Tibial nerve (tissue), 4 donors: ENCODE data around the gene PSMD14.

Experiments
- EP300 ChIP-seq, 2 donors: sonication (generic); formaldehyde crosslinking; IDR thresholded peaks; one replicate each; pipeline ENCODE4 v1.6.1; 2017; ENCODE audit warnings: antibody characterized with exemption in 2 of 2, mild to moderate bottlenecking in 1 of 2
- TF ChIP-seq, protein P1 (sequence below), 5 experiments: fragments of 200-600 bp in 3 of 5; fragments of 450-650 bp in 2 of 5; sonication (generic) in 3 of 5; IDR thresholded peaks; one replicate each; pipeline ENCODE4 v1.5.1; 2016 to 2019; ENCODE audit warnings: antibody characterized with exemption in 5 of 5, mild to moderate bottlenecking in 3 of 5, moderate library complexity in 2 of 5

DNA sequence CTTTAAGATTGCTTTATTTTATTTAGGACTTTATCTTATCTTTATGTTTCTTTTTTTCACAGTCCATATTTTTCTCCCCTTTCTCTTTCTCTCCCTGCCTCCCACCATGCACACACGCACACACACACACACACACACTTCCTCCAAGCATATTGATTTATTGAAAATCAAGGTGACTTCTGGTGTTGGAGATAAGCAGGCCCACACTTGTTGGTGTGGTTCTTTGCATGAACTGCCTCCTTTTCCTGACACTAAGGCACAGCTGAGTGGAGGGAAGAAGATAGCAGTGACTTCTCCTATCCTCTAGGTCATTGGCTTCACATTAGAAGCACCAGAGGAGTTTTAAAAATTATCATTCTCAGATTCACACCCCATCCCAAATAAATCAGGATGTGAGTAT, 125.9 kb downstream of the PSMD14 start:
- TF ChIP-seq, protein P1, sequence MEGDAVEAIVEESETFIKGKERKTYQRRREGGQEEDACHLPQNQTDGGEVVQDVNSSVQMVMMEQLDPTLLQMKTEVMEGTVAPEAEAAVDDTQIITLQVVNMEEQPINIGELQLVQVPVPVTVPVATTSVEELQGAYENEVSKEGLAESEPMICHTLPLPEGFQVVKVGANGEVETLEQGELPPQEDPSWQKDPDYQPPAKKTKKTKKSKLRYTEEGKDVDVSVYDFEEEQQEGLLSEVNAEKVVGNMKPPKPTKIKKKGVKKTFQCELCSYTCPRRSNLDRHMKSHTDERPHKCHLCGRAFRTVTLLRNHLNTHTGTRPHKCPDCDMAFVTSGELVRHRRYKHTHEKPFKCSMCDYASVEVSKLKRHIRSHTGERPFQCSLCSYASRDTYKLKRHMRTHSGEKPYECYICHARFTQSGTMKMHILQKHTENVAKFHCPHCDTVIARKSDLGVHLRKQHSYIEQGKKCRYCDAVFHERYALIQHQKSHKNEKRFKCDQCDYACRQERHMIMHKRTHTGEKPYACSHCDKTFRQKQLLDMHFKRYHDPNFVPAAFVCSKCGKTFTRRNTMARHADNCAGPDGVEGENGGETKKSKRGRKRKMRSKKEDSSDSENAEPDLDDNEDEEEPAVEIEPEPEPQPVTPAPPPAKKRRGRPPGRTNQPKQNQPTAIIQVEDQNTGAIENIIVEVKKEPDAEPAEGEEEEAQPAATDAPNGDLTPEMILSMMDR (IDR thresholded peaks at IDR 0.05): no peak
- TF ChIP-seq EP300 (IDR thresholded peaks at IDR 0.05): no peak
